ENCODE results near the gene HERC2.
A peak's percentile ranks its signal among the peaks of the same experiment; 100 is the strongest.

HERC2 gene

GRCh38 chr15:28112101-28112760 lies 209.7 kb downstream of the HERC2 start:
- Histone ChIP-seq H3K36me3 (ENCODE audit: control insufficient read depth, insufficient read depth, low read length) (peaks cover 64% of the 10 kb centered on the region), H3K4me3 (ENCODE audit: extremely low read depth, insufficient read depth, low read length, poor library complexity, severe bottlenecking) (no peak overlapping the region), H3K4me1 (ENCODE audit: control insufficient read depth, insufficient read depth, low read length, poor library complexity, severe bottlenecking) (no peaks in the 10 kb centered on the region), H3K27ac (ENCODE audit: low read depth, low read length, severe bottlenecking) (no peak overlapping the region), H3K9me3 (ENCODE audit: control insufficient read depth, low read length) (no peaks in the 10 kb centered on the region)
- 92 to 94% methylated on average over 17 to 19 of the region's 20 CpGs for WGBS, 2 experiments (ENCODE audit: insufficient coverage in 2 of 2)

GRCh38 chr15:28111543-28111942 lies 210.4 kb downstream of the HERC2 start:
- Histone ChIP-seq H3K27ac (ENCODE audit: low read depth, low read length, severe bottlenecking) (no peak overlapping the region), H3K9me3 (ENCODE audit: control insufficient read depth, low read length) (no peaks in the 10 kb centered on the region), H3K36me3 (ENCODE audit: control insufficient read depth, insufficient read depth, low read length) (peaks cover 57% of the 10 kb centered on the region), H3K4me1 (ENCODE audit: control insufficient read depth, insufficient read depth, low read length, poor library complexity, severe bottlenecking) (no peaks in the 10 kb centered on the region), H3K4me3 (ENCODE audit: extremely low read depth, insufficient read depth, low read length, poor library complexity, severe bottlenecking) (no peak overlapping the region)
- WGBS, 2 experiments (ENCODE audit: insufficient coverage in 2 of 2): 95 to 99% methylated on average over 17 to 18 of the region's 26 CpGs

- peaks cover 49% of the 10 kb centered on the region for H3K36me3 ChIP-seq (ENCODE audit: control insufficient read depth, insufficient read depth, low read length)
Observed at GRCh38 chr15:28110481-28110881, 211.5 kb downstream of the HERC2 start.

GRCh38 chr15:28109626-28110455 lies 212.1 kb downstream of the HERC2 start:
- Histone ChIP-seq H3K27ac (ENCODE audit: low read depth, low read length, severe bottlenecking) (no peak overlapping the region), H3K4me1 (ENCODE audit: control insufficient read depth, insufficient read depth, low read length, poor library complexity, severe bottlenecking) (no peaks in the 10 kb centered on the region), H3K9me3 (ENCODE audit: control insufficient read depth, low read length) (no peaks in the 10 kb centered on the region), H3K36me3 (ENCODE audit: control insufficient read depth, insufficient read depth, low read length) (peaks cover 45% of the 10 kb centered on the region), H3K4me3 (ENCODE audit: extremely low read depth, insufficient read depth, low read length, poor library complexity, severe bottlenecking) (no peak overlapping the region)
- 91 to 95% methylated on average over 21 to 22 of the region's 25 CpGs for WGBS, 2 experiments (ENCODE audit: insufficient coverage in 2 of 2)

More at GRCh38 chr15:28110481-28110881, 211.5 kb downstream of the HERC2 start:
- Histone ChIP-seq H3K27ac (ENCODE audit: low read depth, low read length, severe bottlenecking) (no peak overlapping the region), H3K4me3 (ENCODE audit: extremely low read depth, insufficient read depth, low read length, poor library complexity, severe bottlenecking) (no peak overlapping the region), H3K4me1 (ENCODE audit: control insufficient read depth, insufficient read depth, low read length, poor library complexity, severe bottlenecking) (no peaks in the 10 kb centered on the region), H3K9me3 (ENCODE audit: control insufficient read depth, low read length) (no peaks in the 10 kb centered on the region)
- 90 to 94% methylated on average over 5 to 6 of the region's 7 CpGs for WGBS, 2 experiments (ENCODE audit: insufficient coverage in 2 of 2)

GRCh38 chr15:28107904-28108275 lies 214.1 kb downstream of the HERC2 start:
- Histone ChIP-seq H3K4me1 (ENCODE audit: control insufficient read depth, insufficient read depth, low read length, poor library complexity, severe bottlenecking) (no peaks in the 10 kb centered on the region), H3K36me3 (ENCODE audit: control insufficient read depth, insufficient read depth, low read length) (peaks cover 26% of the 10 kb centered on the region), H3K4me3 (ENCODE audit: extremely low read depth, insufficient read depth, low read length, poor library complexity, severe bottlenecking) (peak overlapping the region; percentile 41), H3K27ac (ENCODE audit: low read depth, low read length, severe bottlenecking) (no peak overlapping the region), H3K9me3 (ENCODE audit: control insufficient read depth, low read length) (no peaks in the 10 kb centered on the region)
- 74 to 80% methylated on average over 8 of the region's 8 CpGs for WGBS, 2 experiments (ENCODE audit: insufficient coverage in 2 of 2)

- peaks cover 20% of the 10 kb centered on the region for H3K36me3 ChIP-seq (ENCODE audit: control insufficient read depth, insufficient read depth, low read length)
- no peaks in the 10 kb centered on the region for H3K4me1 ChIP-seq (ENCODE audit: control insufficient read depth, insufficient read depth, low read length, poor library complexity, severe bottlenecking)
- peak overlapping the region; percentile 41 for H3K4me3 ChIP-seq (ENCODE audit: extremely low read depth, insufficient read depth, low read length, poor library complexity, severe bottlenecking)
- no peak overlapping the region for H3K27ac ChIP-seq (ENCODE audit: low read depth, low read length, severe bottlenecking)
- 10 to 12% methylated on average over 53 to 59 of the region's 63 CpGs for WGBS, 2 experiments (ENCODE audit: insufficient coverage in 2 of 2)
- no peaks in the 10 kb centered on the region for H3K9me3 ChIP-seq (ENCODE audit: control insufficient read depth, low read length)
Observed at GRCh38 chr15:28107111-28107903, 214.7 kb downstream of the HERC2 start.

- Histone ChIP-seq H3K9me3 (ENCODE audit: control insufficient read depth, low read length) (no peaks in the 10 kb centered on the region), H3K27ac (ENCODE audit: low read depth, low read length, severe bottlenecking) (no peak overlapping the region), H3K36me3 (ENCODE audit: control insufficient read depth, insufficient read depth, low read length) (peaks cover 12% of the 10 kb centered on the region), H3K4me1 (ENCODE audit: control insufficient read depth, insufficient read depth, low read length, poor library complexity, severe bottlenecking) (no peaks in the 10 kb centered on the region), H3K4me3 (ENCODE audit: extremely low read depth, insufficient read depth, low read length, poor library complexity, severe bottlenecking) (peak overlapping the region; percentile 41)
- 5 to 8% methylated on average over 62 to 67 of the region's 81 CpGs for WGBS, 2 experiments (ENCODE audit: insufficient coverage in 2 of 2)
Observed at GRCh38 chr15:28106294-28107110, 215.5 kb downstream of the HERC2 start.

- no peaks in the 10 kb centered on the region for H3K4me1 ChIP-seq (ENCODE audit: control insufficient read depth, insufficient read depth, low read length, poor library complexity, severe bottlenecking)
- no peak overlapping the region for H3K4me3 ChIP-seq (ENCODE audit: extremely low read depth, insufficient read depth, low read length, poor library complexity, severe bottlenecking)
- H3K9me3 ChIP-seq (ENCODE audit: control insufficient read depth, low read length): no peaks in the 10 kb centered on the region
- H3K27ac ChIP-seq (ENCODE audit: low read depth, low read length, severe bottlenecking): no peak overlapping the region
- 93 to 100% methylated on average over 2 to 4 of the region's 5 CpGs for WGBS, 2 experiments (ENCODE audit: insufficient coverage in 2 of 2)
- peaks cover 5% of the 10 kb centered on the region for H3K36me3 ChIP-seq (ENCODE audit: control insufficient read depth, insufficient read depth, low read length)
Observed at GRCh38 chr15:28105793-28106192, 216.2 kb downstream of the HERC2 start.

GRCh38 chr15:28105224-28105791 lies 216.7 kb downstream of the HERC2 start:
- Histone ChIP-seq H3K4me3 (ENCODE audit: extremely low read depth, insufficient read depth, low read length, poor library complexity, severe bottlenecking) (no peak overlapping the region), H3K27ac (ENCODE audit: low read depth, low read length, severe bottlenecking) (no peak overlapping the region), H3K4me1 (ENCODE audit: control insufficient read depth, insufficient read depth, low read length, poor library complexity, severe bottlenecking) (no peaks in the 10 kb centered on the region), H3K9me3 (ENCODE audit: control insufficient read depth, low read length) (no peaks in the 10 kb centered on the region), H3K36me3 (ENCODE audit: control insufficient read depth, insufficient read depth, low read length) (no peaks in the 10 kb centered on the region)
- WGBS, 2 experiments (ENCODE audit: insufficient coverage in 2 of 2): 92% methylated on average over 6 to 9 of the region's 9 CpGs

- Histone ChIP-seq H3K9me3 (ENCODE audit: control insufficient read depth, low read length) (no peaks in the 10 kb centered on the region), H3K36me3 (ENCODE audit: control insufficient read depth, insufficient read depth, low read length) (no peaks in the 10 kb centered on the region), H3K4me1 (ENCODE audit: control insufficient read depth, insufficient read depth, low read length, poor library complexity, severe bottlenecking) (peaks cover 2% of the 10 kb centered on the region), H3K4me3 (ENCODE audit: extremely low read depth, insufficient read depth, low read length, poor library complexity, severe bottlenecking) (no peak overlapping the region), H3K27ac (ENCODE audit: low read depth, low read length, severe bottlenecking) (no peak overlapping the region)
- WGBS, 2 experiments (ENCODE audit: insufficient coverage in 2 of 2): 75 to 78% methylated on average over 10 of the region's 10 CpGs
Observed at GRCh38 chr15:28104326-28104725, 217.7 kb downstream of the HERC2 start.
